GDM1 (cell line): ENCODE measurements around the gene ABT1.

Experiments
- DNase-seq: peaks from one replicate; lab custom pipeline; 2025; lab: John Stamatoyannopoulos, UW

Gene ABT1

DNA sequence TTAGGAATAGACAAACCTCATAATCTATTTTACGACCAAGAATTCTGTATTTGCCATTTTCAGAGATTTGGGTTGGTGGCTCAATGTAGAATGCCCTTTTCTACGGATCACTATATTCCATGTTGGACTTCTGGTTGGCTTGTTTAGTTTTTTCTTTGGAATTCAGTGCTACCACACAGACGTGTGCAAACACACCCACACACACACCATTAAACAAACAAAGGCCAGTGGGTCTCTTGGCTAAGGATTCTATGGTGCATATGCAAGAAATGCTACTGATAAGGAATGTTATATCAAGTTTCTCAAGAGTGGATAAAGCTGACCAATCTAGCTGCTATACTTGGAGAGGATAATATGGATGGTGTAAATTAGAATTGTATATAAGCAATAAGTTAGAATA lies 8.0 kb downstream of the ABT1 start:
- no peak for DNase-seq

DNA sequence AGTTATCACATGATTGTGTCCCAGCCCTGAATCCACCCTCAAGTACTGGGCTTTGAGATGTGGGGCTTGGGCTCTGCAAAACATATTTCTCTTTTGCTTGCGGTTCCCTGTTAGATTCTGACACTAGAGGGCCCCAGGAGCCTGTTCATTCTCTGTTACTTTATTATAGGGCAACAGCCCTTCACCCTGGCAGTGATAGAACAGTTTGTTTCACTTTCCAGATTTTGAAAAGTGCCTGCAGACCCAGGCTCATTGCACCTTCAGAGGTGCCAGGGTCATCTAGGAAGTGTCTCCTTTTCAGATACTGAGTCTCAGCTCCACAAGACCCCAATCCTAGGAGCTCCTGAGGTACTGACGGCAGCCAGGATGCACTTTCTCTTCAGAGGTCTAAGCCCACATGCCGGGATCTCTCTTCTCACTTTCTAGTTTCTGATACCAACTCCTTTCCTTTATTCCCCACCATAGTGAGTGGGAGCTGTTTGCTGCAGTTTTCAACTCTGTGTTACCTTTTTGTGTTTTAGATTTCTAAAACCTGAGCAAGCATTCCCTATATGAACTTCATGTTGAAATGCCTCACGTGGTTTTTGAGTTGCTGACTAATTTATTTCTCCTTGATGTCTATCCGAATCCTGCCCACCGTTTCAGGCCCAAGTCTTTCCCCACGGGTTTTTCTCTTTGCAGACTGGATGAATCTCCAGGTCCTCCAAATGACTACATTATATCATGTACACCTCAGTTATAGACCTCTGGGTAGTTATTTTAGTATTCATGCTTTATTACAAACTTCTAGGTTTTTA lies 10.9 kb downstream of the ABT1 start:
- DNase-seq: peak; percentile 38

DNA sequence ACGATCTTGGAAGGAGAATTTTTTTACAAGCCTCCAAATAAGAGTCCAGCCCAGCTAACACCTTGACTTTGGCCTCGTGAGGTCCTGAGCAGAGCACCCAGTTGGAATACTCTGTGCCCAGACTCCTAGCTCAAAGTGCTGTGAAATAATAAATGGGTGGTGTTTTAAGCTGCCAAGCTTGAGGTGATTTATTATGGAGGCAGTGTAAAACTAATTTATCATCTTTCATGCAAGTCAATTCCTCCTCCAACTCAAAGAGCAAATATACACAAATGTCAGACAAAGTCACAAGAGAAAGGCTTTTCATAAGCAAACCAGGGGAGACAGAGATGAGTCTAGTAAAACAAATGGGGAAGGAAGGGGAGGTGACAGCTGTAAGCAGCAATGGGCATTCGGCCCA lies 12.7 kb downstream of the ABT1 start:
- no peak for DNase-seq

DNA sequence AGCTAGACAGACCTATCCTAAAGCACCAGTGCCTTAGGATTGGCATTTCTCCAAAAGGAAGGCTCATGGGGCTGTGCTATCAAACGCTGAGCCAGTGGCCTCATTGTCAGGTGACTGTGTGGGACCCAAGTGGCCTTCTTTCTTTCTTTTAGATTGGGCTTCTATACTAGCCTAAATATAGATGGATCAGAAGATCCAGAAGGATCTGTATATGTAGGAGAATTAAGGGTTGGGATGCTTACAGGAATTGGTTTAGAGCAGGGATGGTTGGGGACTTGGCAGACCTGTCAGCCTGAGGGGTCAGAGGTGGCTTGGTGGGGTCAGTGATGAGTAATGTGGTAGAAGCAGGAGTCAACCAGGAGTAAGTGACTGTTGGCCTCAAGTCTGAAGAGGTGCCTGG lies 14.8 kb downstream of the ABT1 start:
- no peak for DNase-seq

DNA sequence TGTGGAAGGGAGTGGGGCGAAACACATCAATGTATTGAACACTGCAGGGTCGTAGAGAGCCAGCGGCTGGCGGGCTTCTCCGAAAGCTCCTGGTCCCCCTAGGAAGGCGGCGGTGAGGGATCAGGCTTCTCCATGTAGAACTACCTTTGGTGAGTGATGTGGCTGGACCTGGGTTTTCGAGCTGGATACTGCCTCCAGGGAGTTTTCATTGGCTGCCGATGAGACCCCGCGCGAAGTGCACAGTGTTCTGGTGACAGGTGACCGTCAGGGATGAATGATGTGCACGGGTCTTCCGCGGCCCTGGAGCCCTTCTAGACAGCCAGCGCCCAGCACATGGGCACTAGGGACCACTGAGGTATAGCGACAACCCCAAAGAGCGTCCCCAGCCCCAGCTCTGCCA lies 16.4 kb downstream of the ABT1 start:
- DNase-seq: no peak

GRCh38 chr6:26613689-26614683 lies 17.2 kb downstream of the ABT1 start:
- DNase-seq: no peak

GRCh38 chr6:26623339-26623859 lies 26.6 kb downstream of the ABT1 start:
- DNase-seq: no peak

DNA sequence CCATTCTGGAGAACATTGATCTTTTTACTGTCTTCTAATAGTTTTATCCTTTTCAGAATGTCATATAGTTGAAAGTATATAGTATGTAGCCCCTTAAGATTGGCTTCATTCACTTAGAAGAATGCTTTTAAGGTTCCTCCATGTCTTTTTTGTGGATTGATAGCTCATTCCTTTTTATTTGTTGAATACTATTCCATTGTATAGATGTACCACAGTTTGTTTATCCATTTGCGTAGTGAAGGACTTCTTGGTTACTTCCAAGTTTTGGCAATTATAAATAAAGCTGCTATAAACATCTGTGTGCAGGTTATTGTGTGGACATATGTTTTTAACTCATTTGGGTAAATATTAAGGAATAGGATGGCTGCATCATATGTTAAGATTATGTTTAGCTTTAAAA lies 27.8 kb downstream of the ABT1 start:
- DNase-seq: no peak

GRCh38 chr6:26627843-26628242 lies 31.1 kb downstream of the ABT1 start:
- no peak for DNase-seq

- DNase-seq: no peak
Observed at GRCh38 chr6:26629359-26629758, 32.6 kb downstream of the ABT1 start.

GRCh38 chr6:26640806-26641205 lies 44.1 kb downstream of the ABT1 start:
- no peak for DNase-seq

DNA sequence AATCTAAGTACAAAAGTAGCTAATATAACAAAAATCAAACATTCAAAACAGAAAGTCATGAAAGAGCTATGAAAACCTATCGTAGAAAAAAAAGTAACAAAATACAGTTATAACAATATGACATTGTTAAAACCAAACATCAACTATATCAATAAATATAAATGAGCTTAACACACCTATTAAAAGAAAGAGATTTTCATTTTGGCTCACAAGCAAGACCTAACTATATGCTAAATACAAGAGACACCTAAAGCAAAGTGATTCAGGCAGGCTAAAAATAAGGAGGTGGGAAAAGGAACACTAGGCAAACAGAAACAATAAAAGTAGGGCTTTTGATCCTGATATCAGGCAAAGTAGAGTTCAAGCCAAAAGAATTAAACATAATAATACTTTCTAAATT lies 49.3 kb downstream of the ABT1 start:
- no peak for DNase-seq
